Neural crest cell (in vitro differentiated cells): ENCODE results near the gene RNASE8. TPM values are rescaled to one million over a fixed set of nuclear protein-coding genes. Genes with fewer than 3 reads are reported as not detected.

ENCODE experiments used
- DNase-seq: peaks from one replicate; pipeline ENCODE4 v3.0.0; 2021; ENCODE audit warnings: low read depth, mixed read lengths, low spot score
- H3K27ac Mint-ChIP-seq: one replicate; pipeline ENCODE4 v1.8.0; 2021; ENCODE audit warnings: mild to moderate bottlenecking, mixed read lengths; ENCODE audit not compliant: unreplicated experiment
- H3K27me3 Mint-ChIP-seq: 2 replicates; pipeline ENCODE4 v1.8.0; 2021; ENCODE audit warnings: low read depth, mild to moderate bottlenecking, mixed read lengths
- H3K36me3 Mint-ChIP-seq: 2 replicates; pipeline ENCODE4 v1.8.0; 2021; ENCODE audit warnings: low read depth, mild to moderate bottlenecking, mixed read lengths
- H3K4me1 Mint-ChIP-seq: 2 replicates; pipeline ENCODE4 v1.8.0; 2021; ENCODE audit warnings: mixed read lengths
- H3K4me3 Mint-ChIP-seq: one replicate; pipeline ENCODE4 v1.8.0; 2021; ENCODE audit warnings: mild to moderate bottlenecking, mixed read lengths
- H3K9me3 Mint-ChIP-seq: 2 replicates; pipeline ENCODE4 v1.8.0; 2021; ENCODE audit warnings: mixed read lengths
- total RNA-seq: library from RNA; stranded (reverse); gene quantifications from 2 replicates; pipeline ENCODE4 v1.2.1, GENCODE V29; 2021
- TF ChIP-seq, protein P1 (sequence below): fragments of 200-600 bp; sonication (generic); conservative IDR thresholded peaks from 2 replicates; pipeline ENCODE4 v1.5.0; 2021; ENCODE audit warnings: antibody characterized with exemption, mild to moderate bottlenecking

RNASE8 gene
- total RNA-seq, 1 donor from 2014 or later: not detected

DNA sequence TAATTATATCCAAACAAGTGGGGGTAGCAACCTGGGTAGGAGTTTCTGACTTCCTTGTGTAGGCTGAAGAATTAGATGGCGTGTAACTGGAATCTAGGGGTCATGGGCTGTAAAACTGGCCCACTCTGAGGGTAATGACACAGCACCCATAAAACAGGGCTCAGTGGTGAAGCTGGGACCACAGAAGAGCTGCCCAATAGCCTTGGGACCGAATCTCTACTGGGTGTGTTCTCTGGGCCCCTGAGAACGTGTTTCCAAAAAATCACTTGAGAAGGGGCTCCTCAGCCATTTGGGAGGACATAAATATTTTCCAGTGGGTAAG is 3.7 kb downstream of the RNASE8 start:
- H3K27ac Mint-ChIP-seq: no peak overlapping the region
- TF ChIP-seq, protein P1, sequence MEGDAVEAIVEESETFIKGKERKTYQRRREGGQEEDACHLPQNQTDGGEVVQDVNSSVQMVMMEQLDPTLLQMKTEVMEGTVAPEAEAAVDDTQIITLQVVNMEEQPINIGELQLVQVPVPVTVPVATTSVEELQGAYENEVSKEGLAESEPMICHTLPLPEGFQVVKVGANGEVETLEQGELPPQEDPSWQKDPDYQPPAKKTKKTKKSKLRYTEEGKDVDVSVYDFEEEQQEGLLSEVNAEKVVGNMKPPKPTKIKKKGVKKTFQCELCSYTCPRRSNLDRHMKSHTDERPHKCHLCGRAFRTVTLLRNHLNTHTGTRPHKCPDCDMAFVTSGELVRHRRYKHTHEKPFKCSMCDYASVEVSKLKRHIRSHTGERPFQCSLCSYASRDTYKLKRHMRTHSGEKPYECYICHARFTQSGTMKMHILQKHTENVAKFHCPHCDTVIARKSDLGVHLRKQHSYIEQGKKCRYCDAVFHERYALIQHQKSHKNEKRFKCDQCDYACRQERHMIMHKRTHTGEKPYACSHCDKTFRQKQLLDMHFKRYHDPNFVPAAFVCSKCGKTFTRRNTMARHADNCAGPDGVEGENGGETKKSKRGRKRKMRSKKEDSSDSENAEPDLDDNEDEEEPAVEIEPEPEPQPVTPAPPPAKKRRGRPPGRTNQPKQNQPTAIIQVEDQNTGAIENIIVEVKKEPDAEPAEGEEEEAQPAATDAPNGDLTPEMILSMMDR: no peak
- no peaks in the 10 kb centered on the region for H3K9me3 Mint-ChIP-seq
- H3K27me3 Mint-ChIP-seq: no peaks in the 10 kb centered on the region
- no peaks in the 10 kb centered on the region for H3K36me3 Mint-ChIP-seq
- no peak overlapping the region for H3K4me3 Mint-ChIP-seq
- H3K4me1 Mint-ChIP-seq: peaks cover 10% of the 10 kb centered on the region
- DNase-seq: no peak

DNA sequence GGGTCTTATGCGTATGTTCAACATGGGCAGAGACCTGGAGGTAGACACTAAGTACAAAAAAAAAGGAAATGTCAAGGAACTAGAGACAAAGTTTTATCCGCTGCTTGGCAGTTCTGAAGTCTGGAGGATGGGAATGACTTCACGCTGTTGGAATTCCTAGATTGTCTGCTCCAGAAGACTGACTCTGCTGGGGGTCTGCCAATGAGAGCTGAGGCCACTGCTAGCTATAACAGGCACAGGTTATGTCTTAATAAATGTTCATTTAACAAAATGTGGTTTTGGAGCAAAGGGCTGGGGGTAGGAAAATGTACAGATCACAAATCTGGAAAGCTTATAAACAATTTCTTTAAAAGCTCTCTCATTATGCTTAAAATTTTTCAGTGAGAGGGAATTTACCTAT is 5.9 kb downstream of the RNASE8 start:
- DNase-seq: no peak
- Mint-ChIP-seq H3K36me3 (no peaks in the 10 kb centered on the region), H3K4me3 (peak overlapping the region; percentile 35), H3K27me3 (peaks cover under 1% of the 10 kb centered on the region), H3K4me1 (peaks cover 17% of the 10 kb centered on the region), H3K9me3 (no peaks in the 10 kb centered on the region), H3K27ac (no peak overlapping the region)
- TF ChIP-seq, protein P1: no peak

DNA sequence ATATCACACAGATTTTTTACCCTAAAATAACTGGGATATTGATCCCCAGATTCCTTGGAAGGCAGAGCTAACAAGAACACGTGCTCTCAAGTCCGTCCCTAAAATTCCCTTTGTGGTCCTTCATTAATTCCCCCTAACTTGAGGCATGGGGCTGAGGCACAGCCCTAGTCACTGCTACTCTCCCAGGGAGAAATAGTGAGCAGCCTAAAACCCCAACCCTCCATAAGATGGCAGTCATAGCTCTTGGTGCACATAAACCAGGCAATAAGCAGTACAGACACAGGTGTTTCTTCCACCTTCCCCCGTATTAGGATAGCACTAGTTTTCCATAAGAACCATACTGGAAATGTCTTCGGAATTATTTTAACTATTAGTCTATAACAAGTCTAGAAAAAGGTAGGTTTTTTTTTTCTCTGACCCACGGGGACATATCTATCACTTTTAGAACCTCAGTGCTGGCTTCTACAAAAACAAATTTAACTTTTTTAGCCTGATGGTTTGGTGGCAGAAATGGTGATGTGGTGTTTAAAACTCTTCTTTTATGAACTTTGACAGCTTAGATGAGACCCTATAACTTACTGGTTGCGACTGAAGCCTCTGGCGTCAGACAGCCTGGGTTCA is 9.4 kb downstream of the RNASE8 start:
- H3K27ac Mint-ChIP-seq: no peak overlapping the region
- TF ChIP-seq, protein P1: peak; percentile 42
- peak overlapping the region; percentile 28 for H3K4me3 Mint-ChIP-seq
- peaks cover 2% of the 10 kb centered on the region for H3K27me3 Mint-ChIP-seq
- peaks cover 44% of the 10 kb centered on the region for H3K4me1 Mint-ChIP-seq
- no peaks in the 10 kb centered on the region for H3K9me3 Mint-ChIP-seq
- DNase-seq: no peak
- H3K36me3 Mint-ChIP-seq: no peaks in the 10 kb centered on the region

DNA sequence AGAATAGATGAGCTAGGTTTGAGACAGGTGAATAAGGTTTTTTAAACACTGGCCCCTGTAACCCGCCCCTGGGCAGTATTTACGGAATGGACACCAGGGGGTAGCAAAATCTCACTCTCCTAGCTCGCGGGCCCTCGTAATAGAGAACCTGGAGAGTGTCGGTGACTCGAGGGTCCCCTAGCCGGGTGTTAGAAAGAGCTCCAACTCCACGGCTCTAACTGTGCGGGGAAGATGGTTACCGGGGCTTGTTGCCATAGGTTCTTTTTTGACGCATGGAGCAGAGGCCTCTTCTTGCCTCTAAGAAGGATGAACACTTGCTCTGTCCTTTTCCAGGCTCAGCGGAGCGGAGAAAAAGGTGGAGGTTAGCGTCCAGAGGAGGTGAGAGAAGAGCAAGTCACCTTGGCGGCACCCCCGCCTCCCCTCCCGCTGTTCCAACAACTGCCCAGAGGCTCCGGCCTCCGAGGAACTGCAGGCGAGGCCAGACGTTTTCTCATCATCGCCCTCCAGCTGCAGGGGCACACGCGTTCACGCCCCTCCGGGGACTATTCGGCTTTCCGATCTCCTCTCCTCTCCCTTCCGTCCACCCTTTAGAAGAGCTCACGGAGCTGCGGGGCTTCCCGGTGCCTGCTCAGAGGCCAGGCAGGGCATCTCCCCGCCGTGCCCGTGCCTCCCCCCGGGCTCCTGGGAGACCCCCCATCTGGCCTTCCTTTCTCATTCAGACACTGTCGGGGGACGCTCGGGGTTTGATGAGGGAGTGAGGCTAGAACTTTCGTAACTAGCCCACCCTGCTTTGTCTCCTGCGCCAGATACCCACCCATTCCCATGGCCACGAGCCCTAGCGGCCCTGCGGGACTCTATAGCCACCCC is 11.1 kb downstream of the RNASE8 start:
- H3K27ac Mint-ChIP-seq: peak overlapping the region; percentile 97

DNA sequence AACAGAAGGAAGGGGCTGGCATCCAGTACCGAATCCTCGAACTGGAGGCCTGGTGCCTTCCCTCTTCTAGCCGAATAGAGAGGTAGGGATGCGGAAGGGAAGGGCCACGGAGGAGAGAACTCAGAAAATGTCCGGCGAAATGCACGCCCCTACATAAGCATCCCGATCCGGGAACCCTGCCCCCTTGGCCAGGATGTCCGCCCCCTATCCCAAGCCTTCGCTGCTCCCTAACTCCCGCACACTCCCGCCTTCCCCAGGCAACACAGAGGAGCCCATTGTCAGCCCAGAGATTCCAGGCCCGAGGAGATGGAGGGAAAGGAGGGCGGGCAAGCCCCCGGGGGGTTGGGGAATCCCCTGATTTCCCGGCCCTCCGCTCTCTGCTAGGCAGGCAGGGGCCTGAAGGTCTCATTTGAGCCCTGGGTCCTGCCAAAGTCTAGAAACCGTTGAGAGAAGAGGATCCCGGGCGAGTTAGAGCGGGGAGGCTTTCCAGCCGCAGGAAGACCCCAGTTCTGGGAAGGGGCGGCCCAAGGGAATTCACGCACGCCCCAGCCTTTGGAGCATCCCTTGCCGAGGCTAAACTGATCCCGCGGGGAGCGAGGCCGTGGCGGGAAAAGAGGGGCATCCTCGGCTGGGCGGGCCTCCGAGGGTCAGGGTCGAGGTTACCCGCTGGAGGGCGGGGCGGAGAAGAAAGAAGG is 11.9 kb downstream of the RNASE8 start:
- DNase-seq: peak; percentile 66
- H3K9me3 Mint-ChIP-seq: no peaks in the 10 kb centered on the region
- peaks cover 2% of the 10 kb centered on the region for H3K27me3 Mint-ChIP-seq
- H3K4me1 Mint-ChIP-seq: peaks cover 48% of the 10 kb centered on the region
- TF ChIP-seq, protein P1: no peak
- peaks cover 5% of the 10 kb centered on the region for H3K36me3 Mint-ChIP-seq
- H3K4me3 Mint-ChIP-seq: peak overlapping the region; percentile 95
- peak overlapping the region; percentile 97 for H3K27ac Mint-ChIP-seq

More for the DNA sequence above, 11.1 kb downstream of the RNASE8 start:
- TF ChIP-seq, protein P1: peak; percentile 69
- Mint-ChIP-seq H3K9me3 (no peaks in the 10 kb centered on the region), H3K27me3 (peaks cover 2% of the 10 kb centered on the region), H3K4me1 (peaks cover 51% of the 10 kb centered on the region), H3K4me3 (peak overlapping the region; percentile 95), H3K36me3 (peaks cover 5% of the 10 kb centered on the region)
- peak; percentile 57 for DNase-seq
